ENCODE measurements around the gene TAF11.

TAF11 gene

DNA sequence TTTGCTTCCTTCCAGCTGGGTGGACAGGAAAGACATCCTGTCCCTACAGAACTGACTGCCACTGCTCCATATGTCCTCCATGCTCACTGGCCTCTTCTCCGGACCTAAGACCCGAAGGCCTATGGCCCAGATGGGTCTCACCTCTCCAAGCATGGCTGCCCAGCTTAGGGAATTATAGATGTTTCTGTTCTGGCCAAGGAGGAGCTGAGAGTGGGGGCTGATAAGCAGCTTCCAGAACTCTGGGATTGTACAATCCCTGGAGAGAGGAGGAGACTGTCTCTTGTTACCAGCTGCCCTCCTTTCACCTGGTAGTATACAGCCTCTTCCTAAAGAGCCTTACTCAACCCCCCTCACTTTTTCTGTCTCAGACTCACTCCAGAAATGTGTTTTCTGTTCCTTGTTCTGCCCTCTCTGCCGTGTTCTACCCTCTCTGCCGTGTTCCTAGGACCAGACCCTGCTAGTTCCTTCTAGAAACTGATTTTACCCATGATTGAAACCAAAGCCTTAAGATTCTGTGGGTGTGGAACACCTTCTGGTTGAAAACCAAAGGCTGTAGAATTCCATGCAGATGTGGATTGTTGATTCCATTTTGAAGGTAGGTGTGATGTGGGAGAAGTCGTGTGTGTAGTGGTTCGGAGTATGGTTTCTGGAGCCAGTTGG is 29.9 kb upstream of the TAF11 start:
- TF ChIP-seq, protein P1, sequence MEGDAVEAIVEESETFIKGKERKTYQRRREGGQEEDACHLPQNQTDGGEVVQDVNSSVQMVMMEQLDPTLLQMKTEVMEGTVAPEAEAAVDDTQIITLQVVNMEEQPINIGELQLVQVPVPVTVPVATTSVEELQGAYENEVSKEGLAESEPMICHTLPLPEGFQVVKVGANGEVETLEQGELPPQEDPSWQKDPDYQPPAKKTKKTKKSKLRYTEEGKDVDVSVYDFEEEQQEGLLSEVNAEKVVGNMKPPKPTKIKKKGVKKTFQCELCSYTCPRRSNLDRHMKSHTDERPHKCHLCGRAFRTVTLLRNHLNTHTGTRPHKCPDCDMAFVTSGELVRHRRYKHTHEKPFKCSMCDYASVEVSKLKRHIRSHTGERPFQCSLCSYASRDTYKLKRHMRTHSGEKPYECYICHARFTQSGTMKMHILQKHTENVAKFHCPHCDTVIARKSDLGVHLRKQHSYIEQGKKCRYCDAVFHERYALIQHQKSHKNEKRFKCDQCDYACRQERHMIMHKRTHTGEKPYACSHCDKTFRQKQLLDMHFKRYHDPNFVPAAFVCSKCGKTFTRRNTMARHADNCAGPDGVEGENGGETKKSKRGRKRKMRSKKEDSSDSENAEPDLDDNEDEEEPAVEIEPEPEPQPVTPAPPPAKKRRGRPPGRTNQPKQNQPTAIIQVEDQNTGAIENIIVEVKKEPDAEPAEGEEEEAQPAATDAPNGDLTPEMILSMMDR (IDR thresholded peaks at IDR 0.05; ENCODE audit: low read length): no peak
- no peak for TF ChIP-seq EZH2 (IDR thresholded peaks at IDR 0.05; ENCODE audit: borderline replicate concordance, low read length)
- H3K27ac ChIP-seq (ENCODE audit: low read depth, low read length, poor library complexity, severe bottlenecking): no peak overlapping the region
- no peaks in the 10 kb centered on the region for H3K79me2 ChIP-seq (ENCODE audit: insufficient read depth, low read length)
- H3F3A ChIP-seq (ENCODE audit: insufficient read depth, low read length): no peaks in the 10 kb centered on the region
- no peaks in the 10 kb centered on the region for H3K36me3 ChIP-seq (ENCODE audit: insufficient read depth, low read length)
- H3K27me3 ChIP-seq (ENCODE audit: insufficient read depth, low read length): no peaks in the 10 kb centered on the region
- no peaks in the 10 kb centered on the region for H4K20me1 ChIP-seq (ENCODE audit: insufficient read depth, low read length)
- H3K4me3 ChIP-seq (ENCODE audit: low read depth, low read length, poor library complexity, severe bottlenecking): no peak overlapping the region
- H3K4me1 ChIP-seq (ENCODE audit: insufficient read depth, low read length, severe bottlenecking): peaks cover 5% of the 10 kb centered on the region
- no peaks in the 10 kb centered on the region for H3K9me3 ChIP-seq (ENCODE audit: low read length)
- H3K9ac ChIP-seq (ENCODE audit: low read length): no peak overlapping the region
- no peaks in the 10 kb centered on the region for H3K9me2 ChIP-seq (ENCODE audit: low read depth, low read length)
- no peak overlapping the region for H3K4me2 ChIP-seq (ENCODE audit: low read length)
- no peak overlapping the region for H2AFZ ChIP-seq (ENCODE audit: low read length)

DNA sequence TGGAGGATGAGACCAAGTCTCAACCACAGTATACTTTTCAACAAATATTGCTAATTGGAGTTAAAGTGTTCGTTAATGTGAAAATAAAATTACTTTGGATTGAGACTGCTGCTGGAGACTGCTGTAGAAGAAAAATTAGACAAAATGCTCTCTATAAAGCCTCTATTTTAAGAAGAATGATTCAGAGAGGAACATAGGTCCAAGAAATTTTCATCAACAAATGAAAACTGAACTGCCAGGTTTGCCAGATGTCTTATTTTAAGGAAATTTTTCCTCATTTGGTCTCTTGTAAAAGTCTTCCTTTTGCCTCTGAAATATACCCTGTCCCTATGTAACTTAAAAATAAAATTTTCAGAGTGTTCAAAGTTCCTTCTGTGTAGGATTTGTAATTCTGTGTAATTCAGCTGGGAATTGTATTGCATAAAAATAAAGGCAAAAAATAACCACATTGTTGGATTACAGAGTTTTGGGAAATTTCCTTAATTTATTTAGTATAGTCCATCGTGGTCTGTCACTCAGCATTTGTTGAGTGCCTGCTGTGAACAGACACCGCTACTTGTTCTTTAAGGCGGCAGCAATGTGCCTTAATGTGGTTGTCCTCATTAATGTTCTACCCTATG is 28.6 kb upstream of the TAF11 start:
- no peak for TF ChIP-seq EZH2 (IDR thresholded peaks at IDR 0.05; ENCODE audit: borderline replicate concordance, low read length)
- TF ChIP-seq, protein P1 (IDR thresholded peaks at IDR 0.05; ENCODE audit: low read length): no peak
- no peaks in the 10 kb centered on the region for H3K9me3 ChIP-seq (ENCODE audit: low read length)
- H3K9me2 ChIP-seq (ENCODE audit: low read depth, low read length): no peaks in the 10 kb centered on the region
- no peaks in the 10 kb centered on the region for H3K79me2 ChIP-seq (ENCODE audit: insufficient read depth, low read length)
- H3K4me2 ChIP-seq (ENCODE audit: low read length): no peak overlapping the region
- no peaks in the 10 kb centered on the region for H3F3A ChIP-seq (ENCODE audit: insufficient read depth, low read length)
- no peaks in the 10 kb centered on the region for H3K36me3 ChIP-seq (ENCODE audit: insufficient read depth, low read length)
- no peak overlapping the region for H3K9ac ChIP-seq (ENCODE audit: low read length)
- peaks cover 12% of the 10 kb centered on the region for H3K4me1 ChIP-seq (ENCODE audit: insufficient read depth, low read length, severe bottlenecking)
- no peak overlapping the region for H3K4me3 ChIP-seq (ENCODE audit: low read depth, low read length, poor library complexity, severe bottlenecking)
- H2AFZ ChIP-seq (ENCODE audit: low read length): no peak overlapping the region
- no peaks in the 10 kb centered on the region for H3K27me3 ChIP-seq (ENCODE audit: insufficient read depth, low read length)
- no peak overlapping the region for H3K27ac ChIP-seq (ENCODE audit: low read depth, low read length, poor library complexity, severe bottlenecking)
- no peaks in the 10 kb centered on the region for H4K20me1 ChIP-seq (ENCODE audit: insufficient read depth, low read length)

DNA sequence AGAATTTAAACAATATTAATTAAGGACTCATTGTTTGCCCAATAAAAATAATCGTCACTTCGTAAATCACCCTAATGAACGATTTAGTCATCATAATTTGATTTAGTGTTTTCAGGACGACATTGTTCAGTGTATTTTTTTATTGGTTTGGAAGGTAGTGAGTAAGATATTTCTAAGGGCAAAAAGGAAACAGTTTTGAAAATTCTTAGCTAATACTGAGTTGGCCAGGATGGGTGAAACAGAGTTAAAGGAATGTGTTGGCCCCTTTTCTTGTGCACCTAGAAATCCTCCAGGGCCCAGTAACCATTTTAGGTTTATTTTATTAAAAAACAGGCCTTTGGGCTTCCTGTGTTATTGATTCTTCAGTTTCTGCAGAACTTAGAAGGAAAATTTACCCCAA is 26.5 kb upstream of the TAF11 start:
- TF ChIP-seq EZH2 (IDR thresholded peaks at IDR 0.05; ENCODE audit: borderline replicate concordance, low read length): no peak
- TF ChIP-seq, protein P1 (IDR thresholded peaks at IDR 0.05; ENCODE audit: low read length): no peak
- Histone ChIP-seq H3K4me2 (ENCODE audit: low read length) (no peak overlapping the region), H3K79me2 (ENCODE audit: insufficient read depth, low read length) (no peaks in the 10 kb centered on the region)

More for the DNA sequence above, 26.5 kb upstream of the TAF11 start:
- Histone ChIP-seq H4K20me1 (ENCODE audit: insufficient read depth, low read length) (no peaks in the 10 kb centered on the region), H3K9me2 (ENCODE audit: low read depth, low read length) (no peaks in the 10 kb centered on the region), H3K4me1 (ENCODE audit: insufficient read depth, low read length, severe bottlenecking) (peaks cover 12% of the 10 kb centered on the region), H3K4me3 (ENCODE audit: low read depth, low read length, poor library complexity, severe bottlenecking) (no peak overlapping the region), H3K36me3 (ENCODE audit: insufficient read depth, low read length) (no peaks in the 10 kb centered on the region), H3K9ac (ENCODE audit: low read length) (no peak overlapping the region), H3F3A (ENCODE audit: insufficient read depth, low read length) (no peaks in the 10 kb centered on the region), H3K27ac (ENCODE audit: low read depth, low read length, poor library complexity, severe bottlenecking) (no peak overlapping the region), H3K27me3 (ENCODE audit: insufficient read depth, low read length) (no peaks in the 10 kb centered on the region), H3K9me3 (ENCODE audit: low read length) (no peaks in the 10 kb centered on the region), H2AFZ (ENCODE audit: low read length) (no peak overlapping the region)
